Esophagus squamous epithelium (tissue), 4 donors: ENCODE results near the gene SPG21.

Experiments used
- POLR2A ChIP-seq, 4 donors: fragments of 450-650 bp; IDR thresholded peaks; one replicate each; pipeline ENCODE4 v1.6.1; 2017; ENCODE audit warnings: antibody characterized with exemption in 4 of 4, mild to moderate bottlenecking in 4 of 4, moderate library complexity in 3 of 4
- TF ChIP-seq, protein P1 (sequence below), 6 experiments: fragments of 450-650 bp in 4 of 6; fragments of 200-600 bp in 2 of 6; sonication (generic) in 2 of 6; IDR thresholded peaks; one replicate each; pipeline ENCODE4 v1.5.1; 2016 to 2019; ENCODE audit warnings: antibody characterized with exemption in 6 of 6, mild to moderate bottlenecking in 4 of 6, moderate library complexity in 4 of 6

DNA sequence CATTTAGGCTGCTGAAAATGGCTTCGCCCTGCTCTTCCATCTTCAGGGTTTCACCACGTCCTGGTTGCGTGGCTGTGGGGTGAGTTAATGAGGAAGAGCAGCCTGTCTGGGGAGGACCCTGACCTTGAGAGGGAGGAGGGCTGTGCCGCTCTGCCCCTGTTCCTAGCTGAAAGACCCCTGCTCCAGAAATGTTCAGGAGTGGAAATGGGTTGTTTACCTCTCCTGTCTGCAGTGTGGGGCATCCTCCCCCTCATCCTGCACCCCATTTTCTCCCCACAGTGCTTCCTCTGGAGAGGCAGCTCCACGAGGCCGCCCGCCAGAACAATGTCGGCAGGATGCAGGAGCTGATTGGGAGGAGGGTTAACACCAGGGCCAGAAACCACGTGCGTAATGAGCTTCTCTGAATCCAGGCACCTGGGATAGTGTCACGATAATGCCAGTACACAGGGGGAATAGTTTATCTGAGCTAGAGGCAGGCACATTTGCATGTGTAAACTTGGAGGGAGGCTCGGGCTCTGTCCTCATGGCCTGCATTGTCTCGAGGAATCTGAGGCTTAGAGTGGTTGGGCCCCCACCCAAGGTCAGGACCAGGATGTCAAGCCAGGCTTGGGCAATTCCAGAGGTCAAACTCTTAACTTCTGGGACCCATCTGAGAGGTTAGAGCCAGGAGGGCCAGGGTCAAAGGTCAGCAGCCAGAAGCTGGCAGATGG lies 74.0 kb downstream of the SPG21 start:
- TF ChIP-seq, protein P1, sequence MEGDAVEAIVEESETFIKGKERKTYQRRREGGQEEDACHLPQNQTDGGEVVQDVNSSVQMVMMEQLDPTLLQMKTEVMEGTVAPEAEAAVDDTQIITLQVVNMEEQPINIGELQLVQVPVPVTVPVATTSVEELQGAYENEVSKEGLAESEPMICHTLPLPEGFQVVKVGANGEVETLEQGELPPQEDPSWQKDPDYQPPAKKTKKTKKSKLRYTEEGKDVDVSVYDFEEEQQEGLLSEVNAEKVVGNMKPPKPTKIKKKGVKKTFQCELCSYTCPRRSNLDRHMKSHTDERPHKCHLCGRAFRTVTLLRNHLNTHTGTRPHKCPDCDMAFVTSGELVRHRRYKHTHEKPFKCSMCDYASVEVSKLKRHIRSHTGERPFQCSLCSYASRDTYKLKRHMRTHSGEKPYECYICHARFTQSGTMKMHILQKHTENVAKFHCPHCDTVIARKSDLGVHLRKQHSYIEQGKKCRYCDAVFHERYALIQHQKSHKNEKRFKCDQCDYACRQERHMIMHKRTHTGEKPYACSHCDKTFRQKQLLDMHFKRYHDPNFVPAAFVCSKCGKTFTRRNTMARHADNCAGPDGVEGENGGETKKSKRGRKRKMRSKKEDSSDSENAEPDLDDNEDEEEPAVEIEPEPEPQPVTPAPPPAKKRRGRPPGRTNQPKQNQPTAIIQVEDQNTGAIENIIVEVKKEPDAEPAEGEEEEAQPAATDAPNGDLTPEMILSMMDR (IDR thresholded peaks at IDR 0.05) = no peak
- TF ChIP-seq POLR2A (IDR thresholded peaks at IDR 0.05) = no peak
